GM12878 (cell line): Measurements from ENCODE around the gene RILPL2. TPM values are rescaled to one million over a fixed set of nuclear protein-coding genes. Genes with fewer than 3 reads are reported as not detected.
"Not testable (repeated sequence)": the region's sequence is repeated elsewhere in the genome, so short reads cannot be mapped to it uniquely, and the experiment has no call there.

ENCODE experiments used
- ATAC-seq: fragments of 200-7000 bp; cut with Tn5 transposase; 3 replicates; pipeline ENCODE4 v1.9.1; 2020; ENCODE audit warnings: mild to moderate bottlenecking, moderate library complexity
- BruUV-seq: library from RNA; stranded (reverse); fragments of 400-500 nt; replicated peaks from 2 replicates; lab custom pipeline; 2021; lab: Mats Ljungman, UMichigan
- CTCF ChIA-PET: fragments of 300-600 bp; sonication (Branson Sonifier 250); formaldehyde crosslinking; extraction: SDS; loops from one replicate; lab custom pipeline; 2021; ENCODE audit warnings: inconsistent platforms; lab: Yijun Ruan, JAX
- POLR2A ChIA-PET: fragments of 350-600 bp; formaldehyde crosslinking; extraction: SDS; loops from one replicate; lab custom pipeline; 2021; ENCODE audit warnings: inconsistent platforms; lab: Charles Lee
- RAD21 ChIA-PET: fragments of 300-600 bp; sonication (Branson Sonifier 250); formaldehyde crosslinking; loops from one replicate; lab custom pipeline; 2023; ENCODE audit warnings: antibody characterized with exemption; ENCODE audit not compliant: unreplicated experiment; lab: Charles Lee
- SMC1A ChIA-PET: fragments of 300-600 bp; sonication (Branson Sonifier 250); formaldehyde crosslinking; loops from one replicate; lab custom pipeline; 2023; ENCODE audit not compliant: unreplicated experiment, uncharacterized antibody; lab: Charles Lee
- DNase-seq: peaks from one replicate; pipeline ENCODE4 v3.0.0-alpha.2; 2011; ENCODE audit warnings: low read depth, low spot score
- FAIRE-seq: peaks from 3 replicates; lab custom pipeline; 2011; peaks lifted over from hg19 to GRCh38; lab: Jason Lieb, UNC
- H2AFZ ChIP-seq: 2 replicates; pipeline ENCODE4 v1.6.0; 2011; ENCODE audit warnings: low read depth, low read length, control low read depth; ENCODE audit not compliant: control insufficient read depth
- H3K27ac ChIP-seq: 2 replicates; pipeline ENCODE4 v1.5.1; 2011; ENCODE audit warnings: control low read depth; ENCODE audit not compliant: control insufficient read depth, insufficient read depth
- H3K27me3 ChIP-seq, 2 experiments: replicated peaks in 1 of 2; 2 replicates each; pipeline versions ENCODE4 v1.6.0 to v1.6.1; 2011; ENCODE audit warnings: low read length in 1 of 2; ENCODE audit not compliant: control insufficient read depth in 2 of 2, insufficient read depth in 2 of 2
- H3K36me3 ChIP-seq, 2 experiments: 2 replicates each; pipeline ENCODE4 v1.5.1; 2011; ENCODE audit warnings: low read length in 1 of 2; ENCODE audit not compliant: control insufficient read depth in 2 of 2, insufficient read depth in 2 of 2
- H3K4me1 ChIP-seq: 2 replicates; pipeline ENCODE4 v1.6.1; 2011; ENCODE audit warnings: mild to moderate bottlenecking, low read length, moderate library complexity, mixed read lengths; ENCODE audit not compliant: control insufficient read depth, insufficient read depth
- H3K4me2 ChIP-seq: 2 replicates; pipeline ENCODE4 v1.6.0; 2011; ENCODE audit warnings: control low read depth; ENCODE audit not compliant: control insufficient read depth, insufficient read depth
- H3K4me3 ChIP-seq: fragments of 200-600 bp; sonication (generic); 2 replicates; pipeline ENCODE4 v1.5.1; 2016
- H3K79me2 ChIP-seq: 2 replicates; pipeline ENCODE4 v1.6.0; 2011; ENCODE audit warnings: low read length; ENCODE audit not compliant: control insufficient read depth, insufficient read depth
- H3K9ac ChIP-seq: 2 replicates; pipeline ENCODE4 v1.8.0; 2011; ENCODE audit warnings: low read length, control low read depth, mixed read lengths; ENCODE audit not compliant: control insufficient read depth, insufficient read depth
- H3K9me3 ChIP-seq: replicated peaks from 3 replicates; pipeline ENCODE4 v1.5.1; 2011; ENCODE audit warnings: mild to moderate bottlenecking, low read length; ENCODE audit not compliant: control insufficient read depth, insufficient read depth
- H4K20me1 ChIP-seq: 2 replicates; pipeline ENCODE4 v1.6.0; 2011; ENCODE audit not compliant: control insufficient read depth, insufficient read depth
- WGBS: methylation state at CpG from one replicate; pipeline ENCODE4 v1.1.6; 2016; ENCODE audit warnings: low lambda C conversion rate; ENCODE audit not compliant: insufficient replicate concordance, insufficient coverage; ENCODE audit errors: missing lambda C conversion rate; 5-methylcytosine and 5-hydroxymethylcytosine counted together
- in situ Hi-C: fragments of 300-500 bp; cut with MboI; formaldehyde crosslinking; loops from 9 replicates; pipeline ENCODE4 v1.14.3; 2018; ENCODE audit warnings: mixed read lengths
- intact Hi-C: fragments of 100-400 bp; cut with micrococcal nuclease; formaldehyde crosslinking; loops from one replicate; pipeline ENCODE4 v1.14.2; 2022; ENCODE audit not compliant: unreplicated experiment
- polyA plus RNA-seq, 11 experiments: library from polyadenylated mRNA; depleted of rRNA in 4 of 11; unstranded in 6 of 11; stranded (reverse) in 5 of 11; fragments of >200 nt; fragmentation: Nextera tagmentation in 4 of 11; fragmentation: Illumina TruSeq in 1 of 11; extraction: Ambion mirVana in 4 of 11; extraction: Trizol in 1 of 11; gene quantifications; 1 replicate in 1 of 11; 2 replicates in 10 of 11; pipeline versions ENCODE4 v1.2.1 to v1.2.3, GENCODE V29; 2011 to 2016; ENCODE audit warnings: inconsistent platforms in 2 of 11, missing spikeins in 2 of 11, low read depth in 1 of 11
- total RNA-seq, 4 experiments: library from RNA; depleted of rRNA in 3 of 4; stranded (reverse); fragments of >200 nt in 3 of 4; fragmentation: Illumina TruSeq in 1 of 4; extraction: Trizol in 1 of 4; gene quantifications; 2 replicates each; pipeline versions ENCODE4 v1.2.1 to v1.2.3, GENCODE V29; 2013 to 2021

RILPL2 gene
- total and polyA plus RNA-seq, 10 of the 15 experiments (the other 5 are each of a cell fraction or from before 2014, with no cell fraction given): 3.5 to 38.5 (median 19.7) TPM

- SMC1A ChIA-PET: interaction anchor here (0.6 to 1.3 kb wide), 3 partner anchors 19 to 61 kb away, joined by 3 to 4 read pairs (median 4); no protein-coding TSS in a partner anchor
- H3K4me3 ChIP-seq, BruUV-seq, DNase-seq, CTCF ChIA-PET, H3K79me2 ChIP-seq, H3K9ac ChIP-seq, H3K4me2 ChIP-seq, H3K27me3 ChIP-seq, H3K27ac ChIP-seq, H2AFZ ChIP-seq, H3K4me1 ChIP-seq, in situ Hi-C loops, intact Hi-C loops, FAIRE-seq, H3K9me3 ChIP-seq, H4K20me1 ChIP-seq, ATAC-seq: not testable (repeated sequence)
- RAD21 ChIA-PET: interaction anchor here (0.7 kb wide), 1 partner anchor 27 kb away, joined by 3 read pairs; no protein-coding TSS in a partner anchor
- H3K36me3 ChIP-seq: peaks cover 16% of the 10 kb centered on the region in 2 experiments; a peak in 3 of 4 replicates
- POLR2A ChIA-PET: interaction anchor here (1.0 kb wide), 1 partner anchor 15 kb away, joined by 4 read pairs; no protein-coding TSS in a partner anchor
- WGBS: 86% methylated on average over 7 of the region's 7 CpGs
These were observed 27.9 kb downstream of the RILPL2 start for GRCh38 chr12:123408619-123409018.

GRCh38 chr12:123407934-123408333 is 28.6 kb downstream of the RILPL2 start:
- SMC1A ChIA-PET, RAD21 ChIA-PET, H3K9ac ChIP-seq, POLR2A ChIA-PET, H3K9me3 ChIP-seq, DNase-seq, H3K27me3 ChIP-seq, H3K79me2 ChIP-seq, H3K27ac ChIP-seq, FAIRE-seq, intact Hi-C loops, CTCF ChIA-PET, H4K20me1 ChIP-seq, H3K4me3 ChIP-seq, in situ Hi-C loops, H3K4me2 ChIP-seq, H2AFZ ChIP-seq, H3K4me1 ChIP-seq, ATAC-seq: not testable (repeated sequence)
- BruUV-seq: TSS peak; percentile 66
- peaks cover 18 to 19% of the 10 kb centered on the region in 2 experiments; a peak in 3 of 4 replicates for H3K36me3 ChIP-seq
- 57% methylated on average over 9 of the region's 15 CpGs for WGBS

GRCh38 chr12:123407269-123407668 is 29.2 kb downstream of the RILPL2 start:
- H3K9me3 ChIP-seq, H4K20me1 ChIP-seq, H2AFZ ChIP-seq, in situ Hi-C loops, ATAC-seq, H3K27ac ChIP-seq, H3K27me3 ChIP-seq, intact Hi-C loops, H3K4me2 ChIP-seq, H3K4me1 ChIP-seq, H3K9ac ChIP-seq, DNase-seq, BruUV-seq, H3K79me2 ChIP-seq, FAIRE-seq, H3K4me3 ChIP-seq: not testable (repeated sequence)
- RAD21 ChIA-PET: interaction anchor here (0.6 kb wide), 1 partner anchor 246 kb away, joined by 3 read pairs; no protein-coding TSS in a partner anchor
- peaks cover 16 to 19% of the 10 kb centered on the region in 2 experiments for H3K36me3 ChIP-seq
- CTCF ChIA-PET: interaction anchor here (1.2 kb wide), 1 partner anchor 19 kb away, joined by 3 read pairs; no protein-coding TSS in a partner anchor
- SMC1A ChIA-PET: interaction anchor here (1.7 kb wide), 1 partner anchor 23 kb away, joined by 4 read pairs; the partner anchor contains the start of gene KMT5A
- 100% methylated on average over 6 of the region's 15 CpGs for WGBS
- POLR2A ChIA-PET: interaction anchor here (0.6 to 1.0 kb wide), 3 partner anchors 11 to 44 kb away, joined by 3 to 9 read pairs (median 6); no protein-coding TSS in a partner anchor
